GM19452 (cell line): ENCODE measurements around the gene RPL28.
"Not testable (repeated sequence)": the region's sequence is repeated elsewhere in the genome, so short reads cannot be mapped to it uniquely, and the experiment has no call there.

Source experiments
- ATAC-seq: cut with Tn5 transposase; IDR thresholded peaks from one replicate; pipeline ENCODE4 v1.9.1; 2021; ENCODE audit not compliant: unreplicated experiment

Gene RPL28

GRCh38 chr19:55391191-55391670 is 5.5 kb downstream of the RPL28 start:
- no peak for ATAC-seq

- ATAC-seq, result no peak
These were observed 6.2 kb downstream of the RPL28 start for GRCh38 chr19:55391702-55392615.

GRCh38 chr19:55392820-55393761 is 7.4 kb downstream of the RPL28 start:
- no peak for ATAC-seq

- no peak for ATAC-seq
These were observed 12.6 kb downstream of the RPL28 start for GRCh38 chr19:55398200-55398925.

- no peak for ATAC-seq
These were observed 14.8 kb downstream of the RPL28 start for GRCh38 chr19:55400281-55401087.

- ATAC-seq, result not testable (repeated sequence)
These were observed 15.7 kb downstream of the RPL28 start for GRCh38 chr19:55401390-55401789.

GRCh38 chr19:55402509-55402908 is 16.8 kb downstream of the RPL28 start:
- ATAC-seq, result no peak

GRCh38 chr19:55405638-55406037 is 19.9 kb downstream of the RPL28 start:
- no peak for ATAC-seq

GRCh38 chr19:55406091-55406825 is 20.5 kb downstream of the RPL28 start:
- ATAC-seq, result no peak

- no peak for ATAC-seq
These were observed 21.3 kb downstream of the RPL28 start for GRCh38 chr19:55406826-55407549.

- ATAC-seq, result peak; percentile 27
These were observed 21.7 kb downstream of the RPL28 start, which contains the start of gene UBE2S for GRCh38 chr19:55407550-55407799. TSS of gene UBE2S (minus strand) at chr19:55407788. CDS start at chr19:55407589, 199 bp downstream.

GRCh38 chr19:55407800-55408532 is 22.2 kb downstream of the RPL28 start:
- peak; percentile 79 for ATAC-seq

GRCh38 chr19:55408533-55408872 is 22.8 kb downstream of the RPL28 start:
- no peak for ATAC-seq

GRCh38 chr19:55409179-55409578 is 23.4 kb downstream of the RPL28 start:
- not testable (repeated sequence) for ATAC-seq

GRCh38 chr19:55410168-55410567 is 24.4 kb downstream of the RPL28 start:
- no peak for ATAC-seq

- ATAC-seq, result no peak
These were observed 32.5 kb downstream of the RPL28 start for GRCh38 chr19:55418185-55418584.

- no peak for ATAC-seq
These were observed 33.4 kb downstream of the RPL28 start for GRCh38 chr19:55419103-55419502.

- no peak for ATAC-seq
These were observed 34.0 kb downstream of the RPL28 start for GRCh38 chr19:55419624-55420236.
